ENCODE measurements around the gene OSBPL3. TPM values are rescaled to one million over a fixed set of nuclear protein-coding genes. Genes with fewer than 3 reads are reported as not detected.

OSBPL3 gene
- total and polyA plus RNA-seq, 4 donors: 0.28 to 3.0 (median 1.1) TPM

- no peaks in the 10 kb centered on the region for H3K27me3 ChIP-seq (ENCODE audit: control insufficient read depth in 4 of 4, insufficient read depth in 4 of 4, low read length in 3 of 4)
- H3K9me3 ChIP-seq (ENCODE audit: control insufficient read depth in 4 of 4, low read length in 3 of 4): no peaks in the 10 kb centered on the region
- peak within 1 kb of the TSS; percentile 24 to 59 for H3K9ac ChIP-seq (ENCODE audit: low read depth in 1 of 2, low read length in 2 of 2)
- peak; percentile 66 for DNase-seq (ENCODE audit: low spot score)
- peak; percentile 17 for TF ChIP-seq YY1 (IDR thresholded peaks at IDR 0.05)
- TF ChIP-seq CTCF (IDR thresholded peaks at IDR 0.05; ENCODE audit: low read depth, low read length, missing input control): no peak
- peak; percentile 49 for TF ChIP-seq TAF1 (conservative IDR thresholded peaks at IDR 0.05)
- TF ChIP-seq REST (IDR thresholded peaks at IDR 0.05): peak; percentile 53
- no peak for TF ChIP-seq FOXA2 (IDR thresholded peaks at IDR 0.05)
- TF ChIP-seq HNF4A (conservative IDR thresholded peaks at IDR 0.05): peak; percentile 39 to 50
- 5% methylated on average over 81 of the region's 81 CpGs for WGBS
- H3K4me1 ChIP-seq (ENCODE audit: control insufficient read depth in 4 of 4, insufficient read depth in 4 of 4, low read length in 3 of 4): peaks cover 0 to 12% (median 7%) of the 10 kb centered on the region in 4 donors
- H3K36me3 ChIP-seq (ENCODE audit: control insufficient read depth in 4 of 4, insufficient read depth in 3 of 4, low read depth in 1 of 4, low read length in 3 of 4): no peaks in the 10 kb centered on the region
- peak within 1 kb of the TSS; percentile 58 to 61 for H3K27ac ChIP-seq (ENCODE audit: low read depth in 1 of 2, low read length in 2 of 2)
- H3K4me3 ChIP-seq (ENCODE audit: low read depth in 1 of 3, low read length in 3 of 3): peak within 1 kb of the TSS; percentile 76 to 93 (median 83)
Measured at GRCh38 chr7:24757353-24758275, 222.4 kb downstream of the OSBPL3 start, which contains the start of gene GSDME. GSDME (minus strand) TSS chr7:24757464; CDS start chr7:24749774, 7,690 bp downstream.

DNA sequence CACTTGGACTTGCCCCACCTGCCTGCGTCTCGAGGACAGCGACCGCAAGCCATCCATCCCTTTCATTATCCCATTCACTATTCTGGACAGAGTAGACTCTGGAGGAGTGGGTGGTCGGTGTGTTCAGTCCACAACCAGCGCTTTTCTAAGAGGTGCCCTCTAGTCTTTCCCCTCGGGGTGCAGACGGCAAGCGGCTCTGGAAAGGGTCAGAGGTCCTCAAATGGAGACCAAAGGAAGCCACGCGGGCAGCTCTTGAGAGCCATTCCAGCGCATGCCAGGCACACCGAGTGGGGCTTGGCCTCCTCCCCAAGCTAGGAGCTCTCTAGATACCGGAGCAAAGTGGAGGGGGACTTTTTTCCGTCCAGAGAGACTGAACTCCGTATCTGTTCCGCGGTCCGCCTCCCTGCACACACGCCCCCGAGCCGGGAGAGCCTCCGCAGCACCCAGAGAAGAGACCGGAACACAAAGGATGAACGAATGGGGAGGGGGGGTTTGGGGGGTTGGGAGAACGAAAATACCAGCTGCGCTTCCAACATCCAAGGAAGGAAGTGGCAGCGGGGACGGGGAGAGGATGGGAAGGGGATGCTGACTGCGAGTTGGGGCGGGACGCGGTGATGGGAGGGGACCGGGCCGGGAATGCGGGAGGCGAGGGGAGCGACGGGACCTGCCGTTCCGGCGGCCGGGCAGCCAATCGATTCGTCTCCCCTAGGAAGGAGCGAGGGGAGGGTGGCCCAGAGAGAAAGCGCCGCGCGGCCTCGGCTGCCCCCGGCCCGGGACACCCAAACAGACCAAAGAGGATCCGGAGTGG is 223.2 kb downstream of the OSBPL3 start:
- Histone ChIP-seq H3K4me3 (ENCODE audit: low read depth in 1 of 3, low read length in 3 of 3) (peak overlapping the region; percentile 37 to 93 (median 83)), H3K9me3 (ENCODE audit: control insufficient read depth in 4 of 4, low read length in 3 of 4) (no peaks in the 10 kb centered on the region), H3K9ac (ENCODE audit: low read depth in 1 of 2, low read length in 2 of 2) (no peak overlapping the region), H3K27me3 (ENCODE audit: control insufficient read depth in 4 of 4, insufficient read depth in 4 of 4, low read length in 3 of 4) (no peaks in the 10 kb centered on the region), H3K4me1 (ENCODE audit: control insufficient read depth in 4 of 4, insufficient read depth in 4 of 4, low read length in 3 of 4) (peaks cover 0 to 12% (median 7%) of the 10 kb centered on the region in 4 donors), H3K27ac (ENCODE audit: low read depth in 1 of 2, low read length in 2 of 2) (no peak overlapping the region), H3K36me3 (ENCODE audit: control insufficient read depth in 4 of 4, insufficient read depth in 3 of 4, low read depth in 1 of 4, low read length in 3 of 4) (no peaks in the 10 kb centered on the region)
- WGBS: 9% methylated on average over 54 of the region's 54 CpGs
- DNase-seq (ENCODE audit: low spot score): peak; percentile 41
- TF ChIP-seq EGR1 (IDR thresholded peaks at IDR 0.05; ENCODE audit: low read depth in 2 of 2) (no peak), ATF3 (IDR thresholded peaks at IDR 0.05) (no peak), NR2F2 (IDR thresholded peaks at IDR 0.05) (no peak), RAD21 (IDR thresholded peaks at IDR 0.05) (no peak), FOXA2 (IDR thresholded peaks at IDR 0.05) (no peak), CTCF (IDR thresholded peaks at IDR 0.05; ENCODE audit: low read depth, low read length, missing input control) (no peak), SP1 (IDR thresholded peaks at IDR 0.05) (no peak), FOXA1 (IDR thresholded peaks at IDR 0.05) (no peak), HNF4A (conservative IDR thresholded peaks at IDR 0.05) (no peak), GABPA (IDR thresholded peaks at IDR 0.05 in 1 of 2, conservative IDR thresholded peaks at IDR 0.05 in 1 of 2) (no peak), RXRA (IDR thresholded peaks at IDR 0.05) (no peak), HNF4G (IDR thresholded peaks at IDR 0.05) (no peak), YY1 (IDR thresholded peaks at IDR 0.05) (no peak), JUND (IDR thresholded peaks at IDR 0.05) (no peak)
- TF ChIP-seq, protein P1, sequence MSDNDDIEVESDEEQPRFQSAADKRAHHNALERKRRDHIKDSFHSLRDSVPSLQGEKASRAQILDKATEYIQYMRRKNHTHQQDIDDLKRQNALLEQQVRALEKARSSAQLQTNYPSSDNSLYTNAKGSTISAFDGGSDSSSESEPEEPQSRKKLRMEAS (IDR thresholded peaks at IDR 0.05): no peak
- TF ChIP-seq, protein P2, sequence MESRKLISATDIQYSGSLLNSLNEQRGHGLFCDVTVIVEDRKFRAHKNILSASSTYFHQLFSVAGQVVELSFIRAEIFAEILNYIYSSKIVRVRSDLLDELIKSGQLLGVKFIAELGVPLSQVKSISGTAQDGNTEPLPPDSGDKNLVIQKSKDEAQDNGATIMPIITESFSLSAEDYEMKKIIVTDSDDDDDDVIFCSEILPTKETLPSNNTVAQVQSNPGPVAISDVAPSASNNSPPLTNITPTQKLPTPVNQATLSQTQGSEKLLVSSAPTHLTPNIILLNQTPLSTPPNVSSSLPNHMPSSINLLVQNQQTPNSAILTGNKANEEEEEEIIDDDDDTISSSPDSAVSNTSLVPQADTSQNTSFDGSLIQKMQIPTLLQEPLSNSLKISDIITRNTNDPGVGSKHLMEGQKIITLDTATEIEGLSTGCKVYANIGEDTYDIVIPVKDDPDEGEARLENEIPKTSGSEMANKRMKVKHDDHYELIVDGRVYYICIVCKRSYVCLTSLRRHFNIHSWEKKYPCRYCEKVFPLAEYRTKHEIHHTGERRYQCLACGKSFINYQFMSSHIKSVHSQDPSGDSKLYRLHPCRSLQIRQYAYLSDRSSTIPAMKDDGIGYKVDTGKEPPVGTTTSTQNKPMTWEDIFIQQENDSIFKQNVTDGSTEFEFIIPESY (IDR thresholded peaks at IDR 0.05): no peak

Measured in liver (tissue), 9 donors.